Urinary bladder (tissue), 4 donors: Measurements from ENCODE around the gene CDH11. TPM values are rescaled to one million over a fixed set of nuclear protein-coding genes. Genes with fewer than 3 reads are reported as not detected.

ENCODE experiments used
- DNase-seq: peaks from one replicate; pipeline ENCODE4 v3.0.0-alpha.2; 2015; ENCODE audit errors: extremely low spot score
- H3K27ac ChIP-seq: one replicate; pipeline ENCODE4 v1.5.1; 2013; ENCODE audit warnings: low read depth, mild to moderate bottlenecking, moderate library complexity
- H3K36me3 ChIP-seq: one replicate; pipeline ENCODE4 v1.6.1; 2013; ENCODE audit warnings: mild to moderate bottlenecking, moderate library complexity; ENCODE audit not compliant: insufficient read depth
- H3K4me1 ChIP-seq: one replicate; pipeline ENCODE4 v1.6.1; 2013; ENCODE audit warnings: mild to moderate bottlenecking, moderate library complexity; ENCODE audit not compliant: insufficient read depth
- H3K4me3 ChIP-seq: one replicate; pipeline ENCODE4 v1.5.1; 2013; ENCODE audit warnings: low read depth, low read length
- WGBS: extraction: QIAGEN DNeasy Blood & Tissue Kit; methylation state at CpG from one replicate; pipeline ENCODE4 v1.1.7; 2013; 5-methylcytosine and 5-hydroxymethylcytosine counted together
- polyA plus RNA-seq: library from polyadenylated mRNA; stranded (reverse); fragments of 200-250 nt; gene quantifications from one replicate; pipeline ENCODE4 v1.2.3, GENCODE V29; 2013
- total RNA-seq: library from RNA; depleted of rRNA; stranded (reverse); fragments of >200 nt; gene quantifications from one replicate; pipeline ENCODE4 v1.2.3, GENCODE V29; 2014
- donor health status: healthy with polysubstance abuse.
- donor health status: healthy.

Gene CDH11
- total and polyA plus RNA-seq, 2 donors = 71.9 to 428 TPM

DNA sequence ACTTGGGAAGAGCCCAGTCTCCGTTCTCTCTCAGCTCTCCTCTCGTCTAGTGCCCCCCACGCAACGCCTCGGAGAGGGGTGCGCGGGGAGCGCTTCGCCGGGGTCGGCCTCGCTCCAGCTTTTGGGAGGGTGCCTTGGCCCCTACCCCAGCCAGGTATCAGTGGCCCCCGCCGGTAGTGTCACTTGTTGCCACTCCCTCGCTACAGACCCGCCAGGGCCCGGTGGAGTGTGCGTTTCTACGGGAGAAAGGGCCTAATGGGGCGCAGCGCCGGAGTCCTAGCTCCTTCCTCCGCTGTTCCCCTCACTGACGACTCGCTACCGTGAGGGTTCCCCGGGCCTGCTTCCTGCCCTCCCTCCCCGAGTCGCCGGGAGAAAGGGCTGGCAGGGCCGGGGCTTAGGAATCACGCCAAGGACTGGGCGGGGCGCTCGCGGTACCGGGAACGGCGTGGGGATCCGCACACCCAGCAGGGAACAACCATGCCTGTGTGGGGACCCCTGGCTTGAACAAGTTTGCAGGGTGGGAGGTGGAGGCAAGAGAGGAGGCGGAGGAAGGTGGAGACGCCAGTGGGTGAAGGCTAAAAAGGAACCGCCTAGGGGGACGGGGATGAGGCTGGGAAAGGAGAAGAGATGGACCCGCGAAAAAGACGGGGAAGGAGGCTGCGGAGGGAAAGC lies 997 bp upstream of the CDH11 start:
- Histone ChIP-seq H3K4me1 (no peaks in the 10 kb centered on the region), H3K27ac (peak overlapping the region; percentile 87)
- under 1% methylated on average over 48 of the region's 48 CpGs for WGBS

DNA sequence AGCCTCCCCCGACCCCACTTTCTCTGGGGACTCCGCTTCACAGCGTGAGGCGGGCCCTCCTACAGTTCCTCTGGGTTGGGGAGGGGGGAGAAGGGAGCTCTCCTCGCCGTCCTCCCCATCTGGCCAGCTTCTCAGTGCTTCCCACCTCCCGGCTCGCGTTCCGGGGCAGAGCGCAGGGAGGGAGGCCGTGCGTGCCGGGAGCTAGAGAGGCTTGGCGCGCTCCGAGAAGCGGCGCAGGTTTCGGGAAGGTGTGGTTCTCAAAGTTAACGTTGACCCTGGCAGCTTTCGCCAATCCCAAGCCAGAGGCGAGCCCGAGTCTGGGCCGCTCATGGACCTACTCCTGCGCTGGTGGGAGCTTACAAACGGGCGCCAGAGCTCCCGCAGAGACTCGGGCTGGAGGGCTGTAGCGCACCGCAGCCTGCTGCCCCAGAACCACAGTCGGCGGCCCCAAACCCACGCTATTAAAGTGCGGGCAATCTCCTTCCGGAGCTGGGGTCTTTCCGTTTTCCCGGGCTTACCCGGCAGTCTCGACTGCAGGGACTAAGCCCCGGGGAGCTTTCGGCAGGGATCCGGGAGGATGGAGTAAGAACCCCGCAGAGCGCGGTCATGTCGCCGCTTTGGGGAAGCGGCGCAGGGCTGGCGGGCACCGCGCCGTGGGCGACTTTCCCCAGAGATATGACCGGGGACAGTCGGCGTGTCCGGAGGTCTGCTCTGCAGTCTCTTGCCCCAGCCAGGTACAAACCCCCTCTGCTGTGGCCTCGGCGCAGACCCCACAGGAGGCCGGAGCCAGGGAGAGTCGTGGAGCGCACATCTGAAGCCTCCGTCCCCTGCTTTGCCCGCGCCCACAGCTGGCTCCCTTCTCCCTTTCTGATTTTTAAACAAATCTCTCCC lies 787 bp downstream of the CDH11 start:
- no peak for DNase-seq
- peak overlapping the region; percentile 90 for H3K27ac ChIP-seq
- WGBS = under 1% methylated on average over 68 of the region's 68 CpGs
- H3K4me3 ChIP-seq = peak overlapping the region; percentile 75
- H3K4me1 ChIP-seq = no peaks in the 10 kb centered on the region
- H3K36me3 ChIP-seq = no peaks in the 10 kb centered on the region

More for the DNA sequence above, 997 bp upstream of the CDH11 start:
- no peak for DNase-seq
- Histone ChIP-seq H3K4me3 (peak overlapping the region; percentile 75), H3K36me3 (no peaks in the 10 kb centered on the region)

DNA sequence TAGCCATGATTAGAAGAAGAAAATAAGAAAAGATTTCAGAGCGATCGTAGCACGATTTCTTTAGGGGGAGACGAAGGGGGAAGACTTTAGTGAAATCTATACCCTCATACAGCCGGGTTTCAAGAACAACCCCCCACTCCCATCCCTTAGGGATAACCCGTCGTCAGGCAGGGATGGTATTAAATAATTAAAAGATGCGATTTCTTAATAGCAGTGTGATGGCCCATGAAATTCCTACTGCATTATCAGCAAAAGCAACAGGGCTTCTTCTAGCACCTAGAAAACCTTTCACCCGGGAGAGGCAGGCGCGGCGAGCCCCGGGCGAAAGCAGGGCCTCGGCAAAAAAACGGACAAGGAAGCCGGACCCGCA lies 1.4 kb downstream of the CDH11 start:
- no peaks in the 10 kb centered on the region for H3K36me3 ChIP-seq
- WGBS = 6% methylated on average over 18 of the region's 18 CpGs
- H3K27ac ChIP-seq = peak overlapping the region; percentile 90
- H3K4me3 ChIP-seq = peak overlapping the region; percentile 75
- DNase-seq = no peak
- H3K4me1 ChIP-seq = no peaks in the 10 kb centered on the region

DNA sequence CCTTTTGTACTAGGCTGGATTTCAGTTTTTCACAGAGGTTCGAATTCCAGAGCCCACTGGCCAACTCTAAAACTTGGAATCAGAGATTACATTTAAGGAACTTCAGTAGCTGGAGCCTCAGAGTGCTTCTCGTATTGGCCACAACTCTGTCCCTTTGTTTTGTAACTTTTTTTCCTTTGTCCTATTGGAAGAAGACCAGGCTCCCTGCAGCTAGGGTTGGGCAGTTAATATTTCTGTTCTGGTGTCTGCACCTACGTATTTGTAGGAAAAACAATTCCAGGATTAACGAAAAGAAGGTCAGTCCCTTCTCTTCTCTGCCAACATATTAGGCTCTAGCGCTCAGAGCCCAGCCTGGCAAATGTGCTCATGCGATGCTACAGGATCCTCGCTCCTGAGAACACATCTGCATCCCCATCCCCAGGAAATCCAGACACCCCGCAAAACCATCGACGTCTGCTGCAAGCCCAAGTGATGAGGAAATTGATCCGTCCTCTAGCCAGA lies 1.9 kb downstream of the CDH11 start:
- no peak for DNase-seq
- 13% methylated on average over 11 of the region's 11 CpGs for WGBS
- no peaks in the 10 kb centered on the region for H3K36me3 ChIP-seq
- H3K27ac ChIP-seq = no peak overlapping the region
- no peaks in the 10 kb centered on the region for H3K4me1 ChIP-seq
- H3K4me3 ChIP-seq = peak overlapping the region; percentile 75

DNA sequence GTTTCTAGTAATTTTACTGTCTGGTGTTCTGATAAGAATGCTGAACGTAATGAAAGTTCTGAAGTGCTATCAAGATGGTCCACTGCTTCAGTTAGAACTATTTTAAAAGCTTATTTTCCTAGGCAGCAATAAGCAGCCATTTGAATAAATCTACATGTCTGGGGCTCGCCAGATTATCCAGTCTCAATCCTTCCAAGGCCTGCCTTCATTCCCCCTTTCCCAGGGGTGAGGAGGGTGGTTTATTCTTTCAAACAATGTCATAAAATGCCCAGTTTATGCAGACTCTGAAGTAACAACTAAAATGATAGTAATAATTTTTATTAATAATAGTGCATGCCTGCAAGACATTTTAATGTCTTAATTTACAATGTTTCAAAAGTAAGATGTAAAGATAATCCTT lies 2.4 kb downstream of the CDH11 start:
- Histone ChIP-seq H3K36me3 (no peaks in the 10 kb centered on the region), H3K27ac (no peak overlapping the region), H3K4me3 (no peak overlapping the region), H3K4me1 (no peaks in the 10 kb centered on the region)
- no peak for DNase-seq
- 30% methylated on average over 2 of the region's 2 CpGs for WGBS

DNA sequence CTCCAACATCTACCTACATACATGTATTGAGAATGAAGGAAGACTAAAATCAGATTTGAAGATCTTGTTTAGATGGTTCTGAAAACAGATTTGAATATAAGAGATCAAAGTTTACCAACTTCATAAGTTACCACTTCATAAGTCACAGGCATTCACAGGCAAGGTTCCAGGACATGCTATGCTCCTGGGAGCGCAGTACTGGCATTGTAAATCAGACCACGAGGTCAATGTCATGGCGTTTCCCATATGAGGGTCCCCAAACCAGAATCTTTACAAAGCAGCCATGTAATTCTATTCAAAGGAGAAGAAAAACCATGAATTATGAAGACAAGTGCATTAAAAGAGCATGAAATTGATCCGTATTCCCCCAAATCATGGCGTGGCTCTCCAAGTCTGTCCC lies 3.0 kb downstream of the CDH11 start:
- no peak for DNase-seq
- H3K4me3 ChIP-seq = no peak overlapping the region
- 23% methylated on average over 5 of the region's 5 CpGs for WGBS
- H3K27ac ChIP-seq = no peak overlapping the region
- no peaks in the 10 kb centered on the region for H3K4me1 ChIP-seq
- no peaks in the 10 kb centered on the region for H3K36me3 ChIP-seq

DNA sequence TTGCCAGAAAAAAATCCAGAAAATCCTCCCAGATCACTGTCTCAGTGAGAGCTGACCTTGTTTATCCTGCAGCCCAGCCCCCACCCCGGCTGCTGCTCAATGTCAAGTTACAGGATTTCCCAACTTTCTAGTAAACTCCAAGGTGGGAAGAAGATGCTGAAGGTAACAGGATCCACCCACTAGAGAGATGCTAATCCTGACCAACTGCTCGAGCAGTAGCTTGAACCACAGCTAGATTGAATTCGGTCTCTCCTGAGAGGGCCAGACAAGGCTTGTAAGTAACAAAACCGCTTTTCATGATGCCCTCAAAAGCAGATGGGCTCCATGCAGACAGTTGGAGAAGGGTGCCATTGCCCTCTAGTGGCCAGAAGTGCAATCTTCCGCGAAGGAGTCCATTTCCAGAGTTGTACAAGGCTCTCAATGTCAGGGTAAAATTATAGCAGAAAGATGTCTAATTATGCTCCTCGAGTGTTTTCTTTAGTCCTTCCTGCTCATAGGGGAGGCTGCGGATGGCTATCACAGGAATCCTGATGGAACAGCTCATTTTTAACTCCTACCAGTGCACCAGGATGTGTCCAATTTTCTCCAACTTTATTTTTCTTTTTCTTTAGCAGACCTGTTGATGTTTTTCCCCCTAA lies 3.9 kb downstream of the CDH11 start:
- H3K27ac ChIP-seq = no peak overlapping the region
- no peak overlapping the region for H3K4me3 ChIP-seq
- no peaks in the 10 kb centered on the region for H3K36me3 ChIP-seq
- WGBS = 2% methylated on average over 8 of the region's 8 CpGs
- no peaks in the 10 kb centered on the region for H3K4me1 ChIP-seq
- DNase-seq = no peak

DNA sequence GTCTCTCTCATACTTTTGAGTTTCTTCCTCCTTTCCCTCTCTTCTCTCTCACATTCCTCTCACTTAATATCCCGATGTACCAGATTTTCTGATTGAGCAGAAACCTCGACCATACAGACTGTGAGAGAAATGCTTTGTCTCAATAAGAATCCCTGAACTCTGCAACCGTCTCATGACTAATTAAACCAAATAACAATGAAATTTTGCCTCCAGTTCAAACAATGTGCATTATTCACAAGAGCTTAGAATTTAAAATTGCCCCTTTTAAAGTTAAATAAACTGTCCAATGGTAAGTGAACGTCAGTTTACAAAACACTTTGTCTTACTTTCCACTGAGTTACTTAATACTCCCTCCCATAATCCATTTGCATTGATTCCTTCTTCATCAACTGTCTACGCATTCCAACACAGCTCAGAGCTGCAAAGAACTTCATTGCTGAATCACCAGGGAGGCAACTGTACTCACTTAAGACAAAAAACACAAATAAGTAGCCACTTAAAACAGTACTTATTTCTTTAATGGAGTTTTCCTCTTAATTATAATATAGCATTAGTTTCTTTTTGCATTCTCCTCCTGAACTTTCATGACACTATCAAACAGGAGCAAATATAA lies 4.9 kb downstream of the CDH11 start:
- WGBS = 48% methylated on average over 5 of the region's 5 CpGs
- H3K36me3 ChIP-seq = no peaks in the 10 kb centered on the region
- H3K27ac ChIP-seq = no peak overlapping the region
- H3K4me3 ChIP-seq = no peak overlapping the region
- no peaks in the 10 kb centered on the region for H3K4me1 ChIP-seq
- no peak for DNase-seq

DNA sequence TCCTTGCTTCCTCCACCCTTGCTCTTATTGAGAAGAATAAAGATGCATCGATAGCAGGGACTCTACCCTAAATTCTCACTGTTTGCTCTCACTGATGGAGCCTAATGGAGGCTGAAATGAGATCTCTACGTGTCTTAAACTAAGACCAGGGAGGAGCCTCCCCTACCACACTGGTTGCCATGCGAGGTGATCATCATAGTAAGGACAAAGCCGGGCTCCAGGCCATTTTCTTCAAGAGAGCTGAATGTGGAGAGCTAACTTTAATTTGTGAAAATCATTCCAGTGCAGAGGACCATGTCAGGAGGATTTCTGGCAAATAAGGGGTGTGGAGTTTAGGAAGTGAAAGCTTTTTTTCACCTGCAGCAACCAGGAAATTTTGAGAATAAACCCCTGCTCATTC lies 5.6 kb downstream of the CDH11 start:
- DNase-seq = no peak
- Histone ChIP-seq H3K27ac (no peak overlapping the region), H3K36me3 (no peaks in the 10 kb centered on the region), H3K4me1 (no peaks in the 10 kb centered on the region), H3K4me3 (no peak overlapping the region)
- WGBS = 42% methylated on average over 4 of the region's 4 CpGs

DNA sequence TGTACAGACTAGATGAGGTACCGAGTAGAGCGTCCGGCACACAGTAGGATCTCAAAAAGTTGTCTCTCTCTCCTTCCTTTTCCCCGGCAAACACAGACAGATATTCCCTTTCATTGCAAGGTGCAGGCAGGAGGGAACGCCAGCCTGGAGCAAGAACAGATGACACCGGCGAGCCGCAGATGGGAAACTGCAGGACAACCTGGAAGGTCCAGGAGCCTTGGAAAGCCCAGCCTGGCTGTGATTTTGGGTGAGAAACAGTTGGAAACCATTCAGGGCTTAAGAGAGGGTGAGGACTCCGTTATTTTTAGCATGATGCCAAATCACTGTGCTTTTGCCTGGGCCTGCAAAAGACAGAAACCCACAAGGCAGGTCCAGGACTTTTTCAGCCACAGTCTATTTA lies 7.3 kb downstream of the CDH11 start:
- Histone ChIP-seq H3K4me3 (no peak overlapping the region), H3K27ac (no peak overlapping the region), H3K36me3 (no peaks in the 10 kb centered on the region), H3K4me1 (no peaks in the 10 kb centered on the region)
- 58% methylated on average over 9 of the region's 9 CpGs for WGBS
- DNase-seq = no peak

DNA sequence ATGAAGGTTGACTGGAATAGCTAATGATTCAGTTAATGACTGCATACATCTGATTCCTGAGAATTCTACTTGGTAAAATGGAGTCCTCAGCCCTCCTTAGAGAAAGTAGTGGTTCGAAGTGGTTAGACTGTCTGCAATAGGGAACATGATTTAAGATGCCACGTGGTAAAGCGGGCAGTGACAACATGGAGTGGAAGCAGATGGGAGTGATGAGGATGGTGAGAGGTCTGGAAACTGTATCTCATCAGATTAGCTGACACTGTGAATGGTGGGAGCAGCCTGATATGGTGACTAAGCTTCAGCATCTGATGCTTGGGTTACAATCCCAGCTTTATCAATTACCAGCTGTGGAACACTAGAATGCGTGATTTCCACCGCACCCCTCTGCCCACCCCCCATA lies 8.4 kb downstream of the CDH11 start:
- Histone ChIP-seq H3K36me3 (no peaks in the 10 kb centered on the region), H3K4me3 (no peak overlapping the region), H3K4me1 (no peaks in the 10 kb centered on the region), H3K27ac (no peak overlapping the region)
- DNase-seq = no peak
- 73% methylated on average over 5 of the region's 5 CpGs for WGBS

DNA sequence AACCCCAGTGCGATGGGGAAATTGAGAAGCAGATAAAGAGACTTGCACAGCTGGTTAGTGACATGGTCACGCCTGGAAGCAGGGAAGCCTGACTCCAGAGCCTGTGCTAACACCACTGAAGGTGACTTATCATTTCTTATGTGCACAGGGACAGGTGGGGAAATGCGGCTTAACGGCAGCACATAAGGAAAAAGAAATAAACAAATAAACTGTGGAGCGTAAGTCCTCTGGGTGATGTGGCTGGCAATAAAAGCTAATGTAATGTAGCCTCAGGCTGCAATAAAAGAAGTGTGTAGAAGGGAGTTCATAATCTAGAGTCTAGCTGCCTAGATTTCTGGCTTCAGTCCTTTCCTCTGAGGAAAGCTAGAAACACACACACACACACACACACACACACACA lies 10.6 kb downstream of the CDH11 start:
- 57% methylated on average over 5 of the region's 5 CpGs for WGBS
- no peaks in the 10 kb centered on the region for H3K36me3 ChIP-seq
- no peaks in the 10 kb centered on the region for H3K4me1 ChIP-seq
- H3K4me3 ChIP-seq = no peak overlapping the region
- DNase-seq = no peak
- H3K27ac ChIP-seq = no peak overlapping the region

DNA sequence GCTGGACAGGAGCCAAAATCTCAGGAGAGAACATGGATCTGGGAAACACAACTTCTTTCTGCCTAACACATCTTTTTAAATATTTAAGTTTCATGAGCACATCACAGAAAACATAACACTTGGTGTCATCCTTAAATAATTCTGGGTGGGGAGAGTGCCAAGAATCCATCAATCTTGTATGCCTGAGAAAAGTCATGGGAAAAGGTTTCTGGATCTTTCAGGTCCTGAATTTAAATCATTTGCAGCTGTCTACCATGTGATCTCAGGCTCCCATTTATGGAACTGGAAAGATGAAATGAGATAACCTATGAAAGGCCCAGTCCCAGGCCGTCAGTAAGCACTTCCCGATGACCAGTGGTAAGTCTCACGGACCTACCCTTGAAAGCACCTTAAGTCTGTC lies 15.1 kb downstream of the CDH11 start:
- Histone ChIP-seq H3K36me3 (no peaks in the 10 kb centered on the region), H3K4me1 (no peaks in the 10 kb centered on the region), H3K27ac (no peak overlapping the region), H3K4me3 (no peak overlapping the region)
- 64% methylated on average over 3 of the region's 3 CpGs for WGBS
- no peak for DNase-seq
